Loucy (cell line): ENCODE measurements around the gene ST8SIA1.

Experiments used
- H2AFZ ChIP-seq: fragments of 200-600 bp; sonication (generic); 2 replicates; pipeline ENCODE4 v1.6.0; 2016; ENCODE audit warnings: antibody characterized with exemption, mild to moderate bottlenecking, low read length, moderate library complexity
- H3F3A ChIP-seq: fragments of 200-600 bp; 2 replicates; pipeline ENCODE4 v1.6.0; 2016; ENCODE audit warnings: antibody characterized with exemption, low read depth, mild to moderate bottlenecking
- H3K27me3 ChIP-seq: fragments of 200-600 bp; sonication (generic); 2 replicates; pipeline ENCODE4 v1.6.1; 2014; ENCODE audit warnings: low read length, mild to moderate bottlenecking; ENCODE audit not compliant: insufficient read depth, poor library complexity, severe bottlenecking
- H3K36me3 ChIP-seq: fragments of 200-600 bp; sonication (generic); 2 replicates; pipeline ENCODE4 v1.6.1; 2016; ENCODE audit warnings: low read length; ENCODE audit not compliant: insufficient read depth
- H3K4me1 ChIP-seq: fragments of 200-600 bp; sonication (generic); 2 replicates; pipeline ENCODE4 v1.5.1; 2014; ENCODE audit warnings: low read length, mild to moderate bottlenecking; ENCODE audit not compliant: insufficient read depth, poor library complexity, severe bottlenecking
- H3K4me2 ChIP-seq: fragments of 200-600 bp; sonication (generic); 2 replicates; pipeline ENCODE4 v1.6.0; 2014; ENCODE audit warnings: antibody characterized with exemption, low read length, low read depth, mild to moderate bottlenecking; ENCODE audit not compliant: poor library complexity, severe bottlenecking
- H3K4me3 ChIP-seq: fragments of 200-600 bp; sonication (generic); 2 replicates; pipeline ENCODE4 v1.5.1; 2014; ENCODE audit warnings: low read length, mild to moderate bottlenecking, mixed read lengths; ENCODE audit not compliant: poor library complexity, severe bottlenecking
- H3K79me2 ChIP-seq: fragments of 200-600 bp; sonication (generic); 2 replicates; pipeline ENCODE4 v1.6.1; 2014; ENCODE audit warnings: low read length; ENCODE audit not compliant: insufficient read depth
- H3K9ac ChIP-seq: fragments of 200-600 bp; sonication (generic); 2 replicates; pipeline ENCODE4 v1.6.0; 2014; ENCODE audit warnings: mild to moderate bottlenecking, low read depth, low read length, moderate library complexity; ENCODE audit not compliant: poor library complexity, severe bottlenecking
- H3K9me2 ChIP-seq: fragments of 200-600 bp; sonication (generic); replicated peaks from 2 replicates; pipeline ENCODE4 v1.6.1; 2016; ENCODE audit warnings: low read depth, low read length, mixed read lengths
- H3K9me3 ChIP-seq: fragments of 200-600 bp; sonication (generic); 2 replicates; pipeline ENCODE4 v1.6.1; 2014; ENCODE audit warnings: mild to moderate bottlenecking, antibody characterized with exemption, low read length, low read depth; ENCODE audit not compliant: insufficient read depth
- H4K20me1 ChIP-seq: fragments of 200-600 bp; sonication (generic); 2 replicates; pipeline ENCODE4 v1.6.0; 2014; ENCODE audit warnings: antibody characterized with exemption, low read length, mild to moderate bottlenecking; ENCODE audit not compliant: insufficient read depth, poor library complexity, severe bottlenecking
- EZH2phosphoT487 ChIP-seq: fragments of 200-600 bp; IDR thresholded peaks from 2 replicates; pipeline ENCODE4 v1.6.1; 2018; ENCODE audit warnings: antibody characterized with exemption, mild to moderate bottlenecking, moderate library complexity, borderline replicate concordance
- TF ChIP-seq, protein P1 (sequence below): fragments of 200-600 bp; sonication (generic); conservative IDR thresholded peaks from 2 replicates; pipeline ENCODE4 v1.5.1; 2014; ENCODE audit warnings: mild to moderate bottlenecking, antibody characterized with exemption, low read length

The ST8SIA1 gene

GRCh38 chr12:22287776-22288621 is 46.5 kb downstream of the ST8SIA1 start:
- Histone ChIP-seq H3F3A (no peaks in the 10 kb centered on the region), H3K9ac (peak overlapping the region; percentile 49), H3K9me2 (no peaks in the 10 kb centered on the region), H3K36me3 (no peaks in the 10 kb centered on the region), H3K4me1 (peaks cover 30% of the 10 kb centered on the region), H3K79me2 (no peaks in the 10 kb centered on the region), H3K9me3 (no peaks in the 10 kb centered on the region), H2AFZ (peak overlapping the region; percentile 90), H3K4me2 (peak overlapping the region; percentile 78), H3K27me3 (no peaks in the 10 kb centered on the region), H3K4me3 (peak overlapping the region; percentile 62), H4K20me1 (no peaks in the 10 kb centered on the region)
- no peak for TF ChIP-seq EZH2phosphoT487
- TF ChIP-seq, protein P1, sequence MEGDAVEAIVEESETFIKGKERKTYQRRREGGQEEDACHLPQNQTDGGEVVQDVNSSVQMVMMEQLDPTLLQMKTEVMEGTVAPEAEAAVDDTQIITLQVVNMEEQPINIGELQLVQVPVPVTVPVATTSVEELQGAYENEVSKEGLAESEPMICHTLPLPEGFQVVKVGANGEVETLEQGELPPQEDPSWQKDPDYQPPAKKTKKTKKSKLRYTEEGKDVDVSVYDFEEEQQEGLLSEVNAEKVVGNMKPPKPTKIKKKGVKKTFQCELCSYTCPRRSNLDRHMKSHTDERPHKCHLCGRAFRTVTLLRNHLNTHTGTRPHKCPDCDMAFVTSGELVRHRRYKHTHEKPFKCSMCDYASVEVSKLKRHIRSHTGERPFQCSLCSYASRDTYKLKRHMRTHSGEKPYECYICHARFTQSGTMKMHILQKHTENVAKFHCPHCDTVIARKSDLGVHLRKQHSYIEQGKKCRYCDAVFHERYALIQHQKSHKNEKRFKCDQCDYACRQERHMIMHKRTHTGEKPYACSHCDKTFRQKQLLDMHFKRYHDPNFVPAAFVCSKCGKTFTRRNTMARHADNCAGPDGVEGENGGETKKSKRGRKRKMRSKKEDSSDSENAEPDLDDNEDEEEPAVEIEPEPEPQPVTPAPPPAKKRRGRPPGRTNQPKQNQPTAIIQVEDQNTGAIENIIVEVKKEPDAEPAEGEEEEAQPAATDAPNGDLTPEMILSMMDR = no peak

DNA sequence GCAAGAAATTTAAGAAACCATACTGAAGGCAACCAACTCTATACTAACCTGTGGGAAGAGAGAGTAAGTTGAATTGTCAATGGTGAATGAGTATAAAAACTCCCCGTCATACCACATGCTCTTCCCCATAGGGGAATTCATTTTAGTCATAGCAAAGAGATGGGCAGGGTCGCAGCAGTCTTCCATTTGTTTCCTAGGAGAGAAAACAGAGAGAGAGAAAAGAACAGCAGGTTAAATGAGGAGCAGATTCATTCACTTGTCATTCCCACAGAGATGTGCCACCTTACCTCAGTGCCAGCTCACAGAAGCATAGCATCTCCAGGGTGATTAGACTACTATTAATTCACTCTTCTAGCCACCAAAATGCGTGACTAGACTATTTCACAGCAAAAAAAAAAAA is 47.4 kb downstream of the ST8SIA1 start:
- Histone ChIP-seq H3K36me3 (no peaks in the 10 kb centered on the region), H3K9me2 (no peaks in the 10 kb centered on the region), H3K4me1 (peaks cover 30% of the 10 kb centered on the region), H3K79me2 (no peaks in the 10 kb centered on the region), H3K4me3 (no peak overlapping the region), H2AFZ (no peak overlapping the region), H3K9me3 (no peaks in the 10 kb centered on the region), H3K4me2 (no peak overlapping the region), H3K27me3 (no peaks in the 10 kb centered on the region), H3F3A (no peaks in the 10 kb centered on the region), H3K9ac (no peak overlapping the region), H4K20me1 (no peaks in the 10 kb centered on the region)
- no peak for TF ChIP-seq EZH2phosphoT487
- TF ChIP-seq, protein P1 = no peak

DNA sequence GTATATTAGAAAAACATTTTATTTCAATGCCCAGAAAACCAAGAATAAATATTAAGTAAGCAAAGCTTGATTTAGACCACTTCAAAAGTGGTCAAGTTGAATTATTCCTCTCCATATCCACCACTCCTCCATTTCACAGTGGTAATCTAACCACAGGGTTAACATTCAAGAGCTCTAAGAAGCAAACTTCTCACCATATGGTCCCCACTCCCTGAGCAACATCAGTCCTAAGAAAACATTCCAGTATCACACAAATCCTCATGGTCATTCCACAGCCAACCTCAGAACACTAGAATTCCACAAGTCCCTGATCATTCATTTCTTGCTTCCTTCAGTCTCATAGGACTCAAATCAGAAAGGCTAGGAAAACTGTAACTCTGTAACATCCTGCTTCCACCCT is 47.9 kb downstream of the ST8SIA1 start:
- no peak overlapping the region for H2AFZ ChIP-seq
- H4K20me1 ChIP-seq = no peaks in the 10 kb centered on the region
- no peak overlapping the region for H3K4me3 ChIP-seq
- H3K4me2 ChIP-seq = no peak overlapping the region
- no peaks in the 10 kb centered on the region for H3K79me2 ChIP-seq
- H3K36me3 ChIP-seq = no peaks in the 10 kb centered on the region
- H3K9me3 ChIP-seq = no peaks in the 10 kb centered on the region
- H3F3A ChIP-seq = no peaks in the 10 kb centered on the region
- TF ChIP-seq, protein P1 = no peak
- no peak for TF ChIP-seq EZH2phosphoT487
- no peaks in the 10 kb centered on the region for H3K27me3 ChIP-seq
- H3K9me2 ChIP-seq = no peaks in the 10 kb centered on the region
- no peak overlapping the region for H3K9ac ChIP-seq
- peaks cover 30% of the 10 kb centered on the region for H3K4me1 ChIP-seq
